A549 (cell line): ENCODE measurements around the gene QPCTL.
"Not testable (repeated sequence)": the region's sequence is repeated elsewhere in the genome, so short reads cannot be mapped to it uniquely, and the experiment has no call there.

Experiments
- CEBPB ChIP-seq, 2 experiments: fragments of >200 bp in 1 of 2; sonication (Bioruptor Twin) in 1 of 2; formaldehyde crosslinking in 1 of 2; IDR thresholded peaks; 2 replicates each; pipeline ENCODE4 v1.6.1; 2012 to 2016
- CTCF ChIP-seq: fragments of >200 bp; sonication (Bioruptor Twin); formaldehyde crosslinking; IDR thresholded peaks from 3 replicates; pipeline ENCODE4 v1.5.1; 2016
- ELK1 ChIP-seq: fragments of 150-350 bp; IDR thresholded peaks from 2 replicates; pipeline ENCODE4 v1.6.1; 2014; ENCODE audit warnings: low read depth, mild to moderate bottlenecking, low read length
- KDM1A ChIP-seq: fragments of 200-600 bp; sonication (generic); IDR thresholded peaks from 2 replicates; pipeline ENCODE4 v1.6.1; 2016; ENCODE audit warnings: low read depth, mild to moderate bottlenecking

- not testable (repeated sequence) for TF ChIP-seq CTCF; KDM1A; CEBPB (IDR thresholded peaks at IDR 0.05); ELK1
Measured at GRCh38 chr19:45751483-45751882, 59.0 kb downstream of the QPCTL start.
